ENCODE measurements around the gene MLLT3. TPM values are rescaled to one million over a fixed set of nuclear protein-coding genes. Genes with fewer than 3 reads are reported as not detected.

Gene MLLT3
- total and polyA plus RNA-seq, 2 donors (not counting 1 experiment from before 2014, with no cell fraction given) = 37.3 to 43.8 TPM

DNA sequence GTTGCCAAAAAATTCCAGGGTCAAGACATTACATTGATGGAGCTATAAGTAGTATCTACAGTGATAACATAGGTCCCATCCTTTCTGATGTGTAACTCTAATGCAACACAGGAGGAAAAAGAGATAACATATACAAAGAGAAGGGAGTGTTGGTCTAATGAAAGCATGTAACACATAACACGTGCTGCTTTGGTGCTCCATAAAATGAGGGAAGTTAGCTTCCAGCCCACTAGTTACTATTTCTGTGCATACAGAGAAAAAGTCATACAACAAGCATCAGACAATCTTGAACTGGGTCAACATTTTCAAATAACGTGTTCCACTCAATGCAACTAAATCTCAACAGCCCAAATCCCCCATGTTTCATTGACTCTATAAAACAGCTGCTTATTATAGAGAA lies 11.7 kb downstream of the MLLT3 start:
- TF ChIP-seq EZH2 (IDR thresholded peaks at IDR 0.05; ENCODE audit: low read length, missing control alignments) = no peak
- TF ChIP-seq, protein P1, sequence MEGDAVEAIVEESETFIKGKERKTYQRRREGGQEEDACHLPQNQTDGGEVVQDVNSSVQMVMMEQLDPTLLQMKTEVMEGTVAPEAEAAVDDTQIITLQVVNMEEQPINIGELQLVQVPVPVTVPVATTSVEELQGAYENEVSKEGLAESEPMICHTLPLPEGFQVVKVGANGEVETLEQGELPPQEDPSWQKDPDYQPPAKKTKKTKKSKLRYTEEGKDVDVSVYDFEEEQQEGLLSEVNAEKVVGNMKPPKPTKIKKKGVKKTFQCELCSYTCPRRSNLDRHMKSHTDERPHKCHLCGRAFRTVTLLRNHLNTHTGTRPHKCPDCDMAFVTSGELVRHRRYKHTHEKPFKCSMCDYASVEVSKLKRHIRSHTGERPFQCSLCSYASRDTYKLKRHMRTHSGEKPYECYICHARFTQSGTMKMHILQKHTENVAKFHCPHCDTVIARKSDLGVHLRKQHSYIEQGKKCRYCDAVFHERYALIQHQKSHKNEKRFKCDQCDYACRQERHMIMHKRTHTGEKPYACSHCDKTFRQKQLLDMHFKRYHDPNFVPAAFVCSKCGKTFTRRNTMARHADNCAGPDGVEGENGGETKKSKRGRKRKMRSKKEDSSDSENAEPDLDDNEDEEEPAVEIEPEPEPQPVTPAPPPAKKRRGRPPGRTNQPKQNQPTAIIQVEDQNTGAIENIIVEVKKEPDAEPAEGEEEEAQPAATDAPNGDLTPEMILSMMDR (conservative IDR thresholded peaks at IDR 0.05 in 1 of 2, IDR thresholded peaks at IDR 0.05 in 1 of 2; ENCODE audit: low read depth in 1 of 2, low read length in 2 of 2) = no peak
- H3K9ac ChIP-seq (ENCODE audit: insufficient read depth, low read length) = no peak overlapping the region
- H3K4me2 ChIP-seq (ENCODE audit: extremely low read depth, insufficient read depth, low read length) = no peak overlapping the region
- H3K9me3 ChIP-seq (ENCODE audit: control insufficient read depth, insufficient read depth, low read depth, low read length) = no peaks in the 10 kb centered on the region
- no peaks in the 10 kb centered on the region for H4K20me1 ChIP-seq (ENCODE audit: control insufficient read depth, extremely low read depth, insufficient read depth, low read length)
- H3K4me3 ChIP-seq (replicated peaks in 1 of 4; ENCODE audit: control extremely low read depth in 1 of 4, insufficient read depth in 1 of 4, low read depth in 3 of 4, low read length in 4 of 4) = no peak overlapping the region
- no peaks in the 10 kb centered on the region for H3K27me3 ChIP-seq (ENCODE audit: control insufficient read depth, insufficient read depth, low read length)
- DNase-seq (ENCODE audit: low read depth in 2 of 2) = no peak
- H3K79me2 ChIP-seq (ENCODE audit: control insufficient read depth, insufficient read depth, low read length) = peaks cover 35% of the 10 kb centered on the region
- H3K4me1 ChIP-seq (ENCODE audit: control insufficient read depth, extremely low read depth, insufficient read depth, low read length) = peaks cover 6% of the 10 kb centered on the region
- no peaks in the 10 kb centered on the region for H3K36me3 ChIP-seq (ENCODE audit: control insufficient read depth, insufficient read depth, low read length)
- no peak overlapping the region for H3K27ac ChIP-seq (ENCODE audit: insufficient read depth, low read length)
- no peak overlapping the region for H2AFZ ChIP-seq (ENCODE audit: low read length)

DNA sequence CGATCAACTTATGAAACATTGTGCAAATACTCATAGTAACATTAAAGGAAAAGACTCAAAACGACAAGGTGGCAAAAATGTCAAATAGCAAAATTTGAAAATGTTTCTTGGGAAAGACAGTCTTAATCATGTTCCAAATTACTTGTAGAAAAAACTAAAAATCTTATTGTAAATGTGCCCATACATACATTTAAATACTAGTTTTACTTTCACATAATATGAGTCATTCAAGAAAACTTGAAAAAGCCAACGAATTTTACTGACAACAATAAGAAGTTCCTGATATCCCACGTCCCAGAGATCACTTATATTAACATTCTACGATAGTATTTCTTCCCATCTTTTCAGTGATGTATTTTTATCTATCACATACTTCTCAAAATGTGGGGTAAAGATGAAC lies 13.7 kb downstream of the MLLT3 start:
- Histone ChIP-seq H3K27ac (ENCODE audit: insufficient read depth, low read length) (no peak overlapping the region), H4K20me1 (ENCODE audit: control insufficient read depth, extremely low read depth, insufficient read depth, low read length) (no peaks in the 10 kb centered on the region), H3K4me3 (replicated peaks in 1 of 4; ENCODE audit: control extremely low read depth in 1 of 4, insufficient read depth in 1 of 4, low read depth in 3 of 4, low read length in 4 of 4) (no peak overlapping the region), H3K27me3 (ENCODE audit: control insufficient read depth, insufficient read depth, low read length) (no peaks in the 10 kb centered on the region), H3K79me2 (ENCODE audit: control insufficient read depth, insufficient read depth, low read length) (peaks cover 31% of the 10 kb centered on the region), H3K4me2 (ENCODE audit: extremely low read depth, insufficient read depth, low read length) (no peak overlapping the region), H2AFZ (ENCODE audit: low read length) (no peak overlapping the region), H3K36me3 (ENCODE audit: control insufficient read depth, insufficient read depth, low read length) (no peaks in the 10 kb centered on the region), H3K9ac (ENCODE audit: insufficient read depth, low read length) (no peak overlapping the region), H3K4me1 (ENCODE audit: control insufficient read depth, extremely low read depth, insufficient read depth, low read length) (peaks cover 6% of the 10 kb centered on the region), H3K9me3 (ENCODE audit: control insufficient read depth, insufficient read depth, low read depth, low read length) (no peaks in the 10 kb centered on the region)
- TF ChIP-seq EZH2 (IDR thresholded peaks at IDR 0.05; ENCODE audit: low read length, missing control alignments) = no peak
- TF ChIP-seq, protein P1 (conservative IDR thresholded peaks at IDR 0.05 in 1 of 2, IDR thresholded peaks at IDR 0.05 in 1 of 2; ENCODE audit: low read depth in 1 of 2, low read length in 2 of 2) = no peak
- no peak for DNase-seq (ENCODE audit: low read depth in 2 of 2)

DNA sequence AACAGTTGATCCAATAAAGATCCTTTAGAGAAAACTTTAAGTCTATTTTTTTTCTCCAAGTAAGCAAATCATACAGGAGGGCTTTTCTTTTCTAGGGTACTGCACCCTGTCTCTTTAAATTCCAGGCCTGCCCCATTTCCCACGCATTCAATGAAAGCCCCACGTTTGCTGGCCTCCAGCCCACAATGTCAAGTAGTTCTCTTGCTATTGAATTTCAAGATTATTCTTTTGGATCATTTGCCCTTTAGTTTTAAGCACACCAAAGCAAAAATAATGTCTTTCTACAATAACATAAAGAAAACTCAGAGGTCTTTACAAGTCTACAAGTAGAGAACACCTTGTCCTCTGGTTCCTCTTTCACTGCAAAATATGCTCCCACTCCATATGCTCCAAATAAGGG lies 15.6 kb downstream of the MLLT3 start:
- peaks cover 38% of the 10 kb centered on the region for H3K79me2 ChIP-seq (ENCODE audit: control insufficient read depth, insufficient read depth, low read length)
- no peak overlapping the region for H3K27ac ChIP-seq (ENCODE audit: insufficient read depth, low read length)
- no peak for TF ChIP-seq EZH2 (IDR thresholded peaks at IDR 0.05; ENCODE audit: low read length, missing control alignments)
- TF ChIP-seq, protein P1 (conservative IDR thresholded peaks at IDR 0.05 in 1 of 2, IDR thresholded peaks at IDR 0.05 in 1 of 2; ENCODE audit: low read depth in 1 of 2, low read length in 2 of 2) = no peak
- H3K4me2 ChIP-seq (ENCODE audit: extremely low read depth, insufficient read depth, low read length) = no peak overlapping the region
- no peaks in the 10 kb centered on the region for H3K36me3 ChIP-seq (ENCODE audit: control insufficient read depth, insufficient read depth, low read length)
- no peaks in the 10 kb centered on the region for H4K20me1 ChIP-seq (ENCODE audit: control insufficient read depth, extremely low read depth, insufficient read depth, low read length)
- no peaks in the 10 kb centered on the region for H3K27me3 ChIP-seq (ENCODE audit: control insufficient read depth, insufficient read depth, low read length)
- DNase-seq (ENCODE audit: low read depth in 2 of 2) = no peak
- no peaks in the 10 kb centered on the region for H3K9me3 ChIP-seq (ENCODE audit: control insufficient read depth, insufficient read depth, low read depth, low read length)
- no peak overlapping the region for H3K9ac ChIP-seq (ENCODE audit: insufficient read depth, low read length)
- no peak overlapping the region for H2AFZ ChIP-seq (ENCODE audit: low read length)
- H3K4me3 ChIP-seq (replicated peaks in 1 of 4; ENCODE audit: control extremely low read depth in 1 of 4, insufficient read depth in 1 of 4, low read depth in 3 of 4, low read length in 4 of 4) = no peak overlapping the region
- peaks cover 6% of the 10 kb centered on the region for H3K4me1 ChIP-seq (ENCODE audit: control insufficient read depth, extremely low read depth, insufficient read depth, low read length)
